Mesenteric fat pad (tissue), 1 donor: ENCODE measurements around the gene GOLGA3. TPM values are rescaled to one million over a fixed set of nuclear protein-coding genes. Genes with fewer than 3 reads are reported as not detected.
"Not testable (repeated sequence)": the region's sequence is repeated elsewhere in the genome, so short reads cannot be mapped to it uniquely, and the experiment has no call there.

Source experiments
- DNase-seq: peaks from one replicate; pipeline ENCODE4 v3.0.0-alpha.2; 2020; ENCODE audit warnings: low spot score
- total RNA-seq: library from RNA; stranded (reverse); fragmentation: NEBNext Ultra II Directional; extraction: Animal tissue kit (Norgen Biotek cat#: 25700); gene quantifications from one replicate; pipeline ENCODE4 v1.2.1, GENCODE V29; 2021
- donor health status: DM: yes; HTN: yes; CAD: no.

GOLGA3 gene
- total RNA-seq, 1 donor from 2014 or later: 78.7 TPM

DNA sequence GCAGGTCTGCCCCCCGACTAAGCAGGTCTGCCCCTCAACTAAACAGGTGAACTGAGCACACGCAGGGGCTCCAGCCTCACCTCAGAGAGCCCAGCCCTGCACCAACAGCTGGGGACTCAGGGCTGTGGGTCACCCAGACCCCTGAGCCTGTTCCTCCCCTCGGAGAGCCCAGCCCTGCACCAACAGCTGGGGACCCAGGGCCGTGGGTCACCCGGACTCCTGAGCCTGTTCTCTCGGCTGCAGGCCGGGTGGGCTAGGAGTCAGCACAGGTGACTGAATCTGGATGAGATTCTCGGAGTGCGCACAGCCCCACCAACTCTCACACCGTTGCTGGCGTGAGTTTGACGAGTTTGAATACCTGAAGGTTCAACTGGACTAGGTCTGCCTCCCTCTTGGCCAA is 46.7 kb downstream of the GOLGA3 start:
- no peak for DNase-seq

DNA sequence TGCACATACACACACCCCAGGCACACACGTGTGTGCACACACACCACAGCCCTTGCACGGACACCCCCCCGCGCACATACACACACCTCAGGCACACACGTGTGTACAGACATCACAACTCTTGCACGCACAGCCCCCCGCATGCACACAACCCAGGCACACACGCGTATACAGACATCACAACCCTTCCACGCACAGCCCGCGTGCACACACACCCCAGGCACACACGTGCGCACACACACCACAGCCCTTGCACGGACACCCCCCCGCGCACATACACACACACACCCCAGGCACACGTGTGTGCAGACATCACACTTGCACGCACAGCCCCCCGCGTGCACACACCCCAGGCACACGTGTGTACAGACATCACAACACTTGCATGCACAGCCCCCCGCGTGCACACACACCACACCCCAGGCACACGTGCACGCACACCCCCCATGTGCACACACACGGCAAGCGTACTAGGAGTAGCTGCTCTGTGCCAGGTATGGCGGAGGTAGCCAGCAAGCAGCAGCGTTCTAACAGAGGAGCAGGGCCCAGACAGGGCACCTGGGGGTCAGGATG is 48.8 kb downstream of the GOLGA3 start:
- DNase-seq: no peak

- no peak for DNase-seq
Measured at GRCh38 chr12:132777614-132778013, 51.1 kb downstream of the GOLGA3 start.

DNA sequence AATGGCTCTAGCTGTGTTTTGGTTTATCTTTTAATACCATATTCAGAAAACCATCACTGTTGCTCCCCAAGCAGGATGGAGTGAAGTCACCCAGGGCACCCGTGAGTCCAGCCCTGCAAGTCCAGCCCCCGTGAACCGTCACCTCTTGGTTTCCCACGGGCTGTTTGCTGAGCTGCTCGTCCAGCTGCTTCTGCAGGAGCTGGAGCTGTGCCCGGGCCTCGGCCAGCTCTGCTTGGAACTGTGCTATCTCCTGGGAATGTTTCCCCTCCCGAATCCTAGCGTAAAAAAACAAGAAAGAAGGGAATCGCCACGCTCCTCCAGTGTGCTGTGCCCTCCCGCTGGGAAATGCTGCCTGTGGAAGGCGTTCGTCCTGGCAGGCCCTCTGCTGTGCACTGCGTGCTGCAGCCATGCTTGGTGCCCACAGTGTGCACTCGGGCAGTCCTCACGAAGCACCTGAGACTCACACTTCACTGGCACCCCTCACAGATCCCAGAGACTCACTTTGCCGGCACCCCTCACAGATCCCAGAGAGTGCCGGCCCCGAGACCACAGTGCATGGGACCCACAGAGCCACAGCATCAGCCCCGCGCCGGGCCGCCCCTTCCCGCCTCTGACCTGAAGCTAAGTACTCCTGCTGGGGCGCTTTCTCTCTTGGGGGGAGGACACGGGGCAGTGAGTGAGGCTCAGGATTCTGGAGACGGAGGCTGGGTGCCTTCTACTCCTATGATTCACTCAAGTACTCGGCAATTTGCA is 51.7 kb downstream of the GOLGA3 start:
- no peak for DNase-seq

GRCh38 chr12:132776230-132776625 is 52.4 kb downstream of the GOLGA3 start:
- DNase-seq: not testable (repeated sequence)

- DNase-seq: no peak
Measured at GRCh38 chr12:132775502-132776229, 53.0 kb downstream of the GOLGA3 start.

DNA sequence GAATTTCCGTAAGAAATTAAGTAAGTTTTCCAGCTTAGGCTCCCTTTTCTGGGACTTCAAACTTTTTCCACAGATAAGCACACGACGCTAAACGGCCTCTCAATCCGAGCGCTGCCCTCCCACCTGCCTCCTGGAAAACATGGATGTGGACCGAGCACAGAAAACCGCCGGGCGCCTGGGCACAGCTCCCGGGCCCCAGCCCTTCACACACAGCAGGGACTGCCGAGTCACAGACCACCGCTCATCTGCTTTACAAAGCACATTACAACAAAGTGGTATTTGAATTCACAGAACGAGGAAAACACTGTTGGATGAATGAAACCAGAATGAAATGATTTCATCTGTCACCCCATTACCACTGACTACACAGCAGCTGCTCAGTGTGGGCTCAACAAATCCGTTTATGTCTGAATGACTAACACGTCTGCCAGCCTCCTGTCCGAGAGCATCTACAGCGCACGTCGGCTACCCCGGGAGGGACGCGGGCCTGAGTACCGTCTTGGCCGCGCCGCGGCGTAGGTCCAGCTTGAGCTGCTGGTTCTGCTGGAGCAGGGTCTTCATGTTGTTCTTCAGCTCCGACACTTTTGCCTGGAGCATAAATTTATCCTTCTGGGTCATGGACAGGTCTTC is 53.9 kb downstream of the GOLGA3 start:
- DNase-seq: no peak

DNA sequence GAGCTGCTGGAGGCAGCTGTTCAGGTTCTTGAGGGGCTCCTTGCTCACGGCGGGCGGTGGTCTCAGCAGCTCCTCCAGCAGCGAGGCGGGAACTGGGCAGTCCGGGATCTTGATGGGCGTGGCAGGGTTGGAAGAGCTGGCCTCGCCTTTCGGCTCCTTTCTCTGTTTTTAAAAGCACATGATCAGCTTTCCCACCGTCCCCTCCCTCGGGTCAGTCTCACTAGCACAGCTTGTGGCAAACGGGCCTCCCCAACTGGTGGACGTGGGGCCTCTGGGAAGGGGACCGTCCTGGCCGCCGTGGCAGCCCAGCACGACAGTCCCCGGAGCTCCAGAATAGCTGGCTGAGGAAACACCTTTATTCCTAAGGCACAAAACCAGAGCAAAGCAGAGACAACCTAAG is 54.5 kb downstream of the GOLGA3 start:
- DNase-seq: no peak

DNA sequence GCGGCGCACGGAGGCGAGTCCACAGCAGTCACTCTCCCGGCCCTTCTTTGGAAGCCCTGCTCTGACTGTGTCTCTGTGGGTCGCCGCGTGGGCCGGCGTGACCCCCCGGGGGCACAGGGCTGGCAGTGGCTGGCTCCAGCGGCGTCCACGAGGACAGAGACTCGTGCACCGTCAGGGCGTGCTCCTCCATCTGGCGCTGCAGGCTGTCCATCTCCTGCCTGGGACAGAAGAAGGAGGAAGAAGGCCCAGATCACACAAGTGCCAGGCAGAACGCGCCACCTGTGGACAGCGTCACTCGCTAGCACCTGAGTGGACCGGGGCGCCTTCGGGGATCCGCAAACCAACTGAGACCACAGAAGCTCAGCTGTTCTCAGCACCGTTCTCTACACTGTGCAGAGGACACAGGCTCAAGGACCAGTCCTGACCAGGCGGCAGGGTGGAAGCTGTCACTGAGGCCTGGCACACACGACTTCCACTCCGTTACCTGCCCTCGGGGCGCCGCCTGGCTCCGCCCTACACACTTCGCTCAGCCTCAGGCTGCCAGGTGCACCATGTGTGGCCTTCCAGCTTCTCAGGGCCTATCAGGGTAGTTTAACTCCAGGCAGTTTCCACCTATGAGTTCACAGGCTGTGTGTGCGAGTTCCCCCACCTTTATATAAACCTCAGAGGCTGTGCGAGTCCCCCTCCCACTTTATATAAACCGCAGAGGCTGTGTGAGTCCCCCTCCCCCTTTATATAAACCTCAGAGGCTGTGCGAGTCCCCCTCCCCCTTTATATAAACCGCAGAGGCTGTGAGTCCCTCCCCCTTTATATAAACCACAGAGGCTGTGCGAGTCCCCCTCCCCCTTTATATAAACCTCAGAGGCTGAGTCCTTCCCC is 55.4 kb downstream of the GOLGA3 start:
- no peak for DNase-seq

- no peak for DNase-seq
Measured at GRCh38 chr12:132772606-132773005, 56.1 kb downstream of the GOLGA3 start.

DNA sequence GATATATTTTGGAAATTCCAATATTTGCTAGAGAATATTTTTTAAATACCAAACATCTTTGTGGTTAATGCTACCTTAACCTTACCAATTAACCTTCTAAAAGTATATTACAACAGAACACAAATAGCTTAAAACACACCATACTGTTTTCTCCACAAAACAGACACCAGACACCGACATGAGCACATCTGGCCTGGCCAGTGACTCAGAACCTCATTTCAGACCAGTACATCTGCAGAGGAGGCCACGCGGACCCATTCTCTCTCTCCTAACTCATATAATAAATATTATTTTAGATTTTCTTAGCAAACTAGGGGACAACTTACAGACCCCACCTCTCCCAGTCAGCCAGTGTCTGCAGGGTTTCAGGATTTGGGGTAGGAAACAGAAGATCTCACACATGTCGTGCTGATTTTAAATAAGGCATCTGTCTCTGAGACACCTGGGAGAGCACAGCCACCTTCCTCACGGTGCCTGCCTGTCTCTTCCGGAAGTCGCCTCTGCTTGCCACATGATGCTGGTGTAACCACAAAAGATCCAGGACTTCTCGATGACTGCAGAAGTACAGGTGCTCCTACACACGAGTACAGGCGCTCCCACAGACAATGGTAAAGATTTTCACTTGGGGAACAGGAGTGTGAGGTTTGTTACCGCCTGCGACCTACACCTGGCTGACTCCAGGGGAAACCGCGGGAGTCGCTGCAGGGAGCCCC is 57.4 kb downstream of the GOLGA3 start:
- no peak for DNase-seq

DNA sequence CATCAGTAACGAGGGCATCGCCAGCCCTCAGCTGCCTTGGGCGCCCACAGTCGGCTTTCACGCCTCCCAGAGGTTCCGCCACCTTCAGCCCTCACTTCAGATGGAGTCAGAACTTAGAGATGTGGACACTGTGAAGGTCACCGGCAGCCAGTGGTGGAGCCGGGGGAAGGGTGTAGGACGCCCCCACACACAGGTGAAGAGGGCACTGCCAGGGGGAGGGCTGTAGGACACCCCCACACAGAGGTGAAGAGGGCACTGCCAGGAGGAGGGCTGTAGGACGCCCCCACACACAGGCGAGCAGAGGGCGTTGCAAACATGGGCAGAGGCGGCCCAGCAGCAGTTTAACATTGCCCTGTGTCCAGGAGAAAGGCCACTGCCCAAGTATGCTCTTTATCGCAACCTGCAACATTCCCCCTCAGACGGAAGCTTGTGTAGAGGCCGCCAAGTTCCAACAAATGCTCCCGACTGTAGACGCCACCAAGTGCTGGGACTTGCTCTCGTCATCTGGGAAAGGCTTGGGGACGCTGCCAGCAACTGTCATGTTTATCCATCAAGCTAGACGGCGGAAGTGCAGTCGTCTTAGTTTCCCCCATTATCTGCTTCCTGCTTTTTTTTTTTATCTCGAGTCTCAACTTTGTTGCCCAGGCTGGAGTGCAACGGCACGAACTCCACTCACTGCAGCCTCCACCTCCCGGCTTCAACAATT is 62.1 kb downstream of the GOLGA3 start:
- no peak for DNase-seq

GRCh38 chr12:132765361-132765760 is 63.3 kb downstream of the GOLGA3 start:
- no peak for DNase-seq

DNA sequence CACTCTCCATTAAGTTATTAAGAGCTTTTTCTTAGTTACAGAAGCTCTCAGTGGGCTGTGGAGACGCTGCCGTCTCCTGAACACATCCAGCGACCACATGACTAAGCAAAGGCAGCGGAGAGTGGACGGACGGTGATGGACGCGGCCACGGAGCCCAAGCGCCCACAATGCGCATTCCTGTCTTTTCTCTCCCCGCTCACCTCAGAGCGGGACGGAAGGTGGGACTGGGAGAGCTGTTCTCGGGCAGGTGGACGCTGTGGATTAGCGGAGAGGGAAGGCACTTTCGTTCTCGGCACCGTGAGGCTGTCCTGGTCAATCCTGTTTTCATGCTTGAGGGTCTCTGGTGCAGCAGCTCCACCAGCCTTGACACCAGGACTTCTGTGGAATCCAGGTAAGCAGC is 64.4 kb downstream of the GOLGA3 start:
- no peak for DNase-seq

GRCh38 chr12:132761921-132762583 is 66.6 kb downstream of the GOLGA3 start:
- DNase-seq: peak; percentile 95

GRCh38 chr12:132761032-132761920 is 67.4 kb downstream of the GOLGA3 start, which contains the start of gene ANKLE2:
TSS of gene ANKLE2 (minus strand) at chr12:132761832. CDS start at chr12:132761798, 34 bp downstream.
- DNase-seq: no peak

- no peak for DNase-seq
Measured at GRCh38 chr12:132759359-132759758, 69.3 kb downstream of the GOLGA3 start.

DNA sequence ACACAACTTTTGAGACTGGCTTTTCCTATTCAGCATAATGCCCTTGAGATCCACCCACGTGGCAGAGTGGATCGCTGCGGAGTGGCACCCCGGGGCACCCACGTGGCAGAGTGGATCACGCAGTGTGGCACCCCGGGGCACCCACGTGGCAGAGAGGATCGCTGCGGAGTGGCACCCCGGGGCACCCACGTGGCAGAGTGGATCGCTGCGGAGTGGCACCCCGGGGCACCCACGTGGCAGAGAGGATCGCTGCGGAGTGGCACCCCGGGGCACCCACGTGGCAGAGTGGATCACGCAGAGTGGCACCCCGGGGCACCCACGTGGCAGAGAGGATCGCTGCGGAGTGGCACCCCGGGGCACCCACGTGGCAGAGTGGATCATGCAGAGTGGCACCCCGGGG is 69.8 kb downstream of the GOLGA3 start:
- not testable (repeated sequence) for DNase-seq
